GM12878 (cell line): ENCODE data around the gene PLS1. TPM values are rescaled to one million over a fixed set of nuclear protein-coding genes. Genes with fewer than 3 reads are reported as not detected.

ENCODE experiments used
- ATAC-seq: fragments of 200-7000 bp; cut with Tn5 transposase; 3 replicates; pipeline ENCODE4 v1.9.1; 2020; ENCODE audit warnings: mild to moderate bottlenecking, moderate library complexity
- BruUV-seq: library from RNA; stranded (reverse); fragments of 400-500 nt; replicated peaks from 2 replicates; lab custom pipeline; 2021; lab: Mats Ljungman, UMichigan
- CTCF ChIA-PET: fragments of 300-600 bp; sonication (Branson Sonifier 250); formaldehyde crosslinking; extraction: SDS; loops from one replicate; lab custom pipeline; 2021; ENCODE audit warnings: inconsistent platforms; lab: Yijun Ruan, JAX
- POLR2A ChIA-PET: fragments of 350-600 bp; formaldehyde crosslinking; extraction: SDS; loops from one replicate; lab custom pipeline; 2021; ENCODE audit warnings: inconsistent platforms; lab: Charles Lee
- RAD21 ChIA-PET: fragments of 300-600 bp; sonication (Branson Sonifier 250); formaldehyde crosslinking; loops from one replicate; lab custom pipeline; 2023; ENCODE audit warnings: antibody characterized with exemption; ENCODE audit not compliant: unreplicated experiment; lab: Charles Lee
- SMC1A ChIA-PET: fragments of 300-600 bp; sonication (Branson Sonifier 250); formaldehyde crosslinking; loops from one replicate; lab custom pipeline; 2023; ENCODE audit not compliant: unreplicated experiment, uncharacterized antibody; lab: Charles Lee
- DNase-seq: peaks from one replicate; pipeline ENCODE4 v3.0.0-alpha.2; 2011; ENCODE audit warnings: low read depth, low spot score
- FAIRE-seq: peaks from 3 replicates; lab custom pipeline; 2011; peaks lifted over from hg19 to GRCh38; lab: Jason Lieb, UNC
- H2AFZ ChIP-seq: 2 replicates; pipeline ENCODE4 v1.6.0; 2011; ENCODE audit warnings: low read depth, low read length, control low read depth; ENCODE audit not compliant: control insufficient read depth
- H3K27ac ChIP-seq: 2 replicates; pipeline ENCODE4 v1.5.1; 2011; ENCODE audit warnings: control low read depth; ENCODE audit not compliant: control insufficient read depth, insufficient read depth
- H3K27me3 ChIP-seq, 2 experiments: replicated peaks in 1 of 2; 2 replicates each; pipeline versions ENCODE4 v1.6.0 to v1.6.1; 2011; ENCODE audit warnings: low read length in 1 of 2; ENCODE audit not compliant: control insufficient read depth in 2 of 2, insufficient read depth in 2 of 2
- H3K36me3 ChIP-seq, 2 experiments: 2 replicates each; pipeline ENCODE4 v1.5.1; 2011; ENCODE audit warnings: low read length in 1 of 2; ENCODE audit not compliant: control insufficient read depth in 2 of 2, insufficient read depth in 2 of 2
- H3K4me1 ChIP-seq: 2 replicates; pipeline ENCODE4 v1.6.1; 2011; ENCODE audit warnings: mild to moderate bottlenecking, low read length, moderate library complexity, mixed read lengths; ENCODE audit not compliant: control insufficient read depth, insufficient read depth
- H3K4me2 ChIP-seq: 2 replicates; pipeline ENCODE4 v1.6.0; 2011; ENCODE audit warnings: control low read depth; ENCODE audit not compliant: control insufficient read depth, insufficient read depth
- H3K4me3 ChIP-seq: fragments of 200-600 bp; sonication (generic); 2 replicates; pipeline ENCODE4 v1.5.1; 2016
- H3K79me2 ChIP-seq: 2 replicates; pipeline ENCODE4 v1.6.0; 2011; ENCODE audit warnings: low read length; ENCODE audit not compliant: control insufficient read depth, insufficient read depth
- H3K9ac ChIP-seq: 2 replicates; pipeline ENCODE4 v1.8.0; 2011; ENCODE audit warnings: low read length, control low read depth, mixed read lengths; ENCODE audit not compliant: control insufficient read depth, insufficient read depth
- H3K9me3 ChIP-seq: replicated peaks from 3 replicates; pipeline ENCODE4 v1.5.1; 2011; ENCODE audit warnings: mild to moderate bottlenecking, low read length; ENCODE audit not compliant: control insufficient read depth, insufficient read depth
- H4K20me1 ChIP-seq: 2 replicates; pipeline ENCODE4 v1.6.0; 2011; ENCODE audit not compliant: control insufficient read depth, insufficient read depth
- CHD4 ChIP-seq: fragments of 200-600 bp; sonication (generic); IDR thresholded peaks from 2 replicates; pipeline ENCODE4 v1.6.1; 2016; ENCODE audit warnings: mild to moderate bottlenecking
- DPF2 ChIP-seq: fragments of 450-650 bp; IDR thresholded peaks from 2 replicates; pipeline ENCODE4 v1.6.1; 2017; ENCODE audit warnings: mild to moderate bottlenecking
- ESRRA ChIP-seq: IDR thresholded peaks from 2 replicates; pipeline ENCODE4 v1.6.1; 2012; ENCODE audit warnings: mild to moderate bottlenecking, low read length, improper control_type of control experiment
- HDGF ChIP-seq: fragments of 450-650 bp; IDR thresholded peaks from 2 replicates; pipeline ENCODE4 v1.6.1; 2016; ENCODE audit warnings: antibody characterized with exemption
- LARP7 ChIP-seq: fragments of 450-650 bp; IDR thresholded peaks from 2 replicates; pipeline ENCODE4 v1.6.1; 2017; ENCODE audit warnings: mild to moderate bottlenecking
- MTA3 ChIP-seq: IDR thresholded peaks from 2 replicates; pipeline ENCODE4 v1.6.1; 2012; ENCODE audit warnings: low read length, inconsistent platforms, borderline replicate concordance
- MYB ChIP-seq: fragments of 150-350 bp; IDR thresholded peaks from 2 replicates; pipeline ENCODE4 v1.6.1; 2014; ENCODE audit warnings: mild to moderate bottlenecking, low read depth, low read length, borderline replicate concordance
- PBX3 ChIP-seq: IDR thresholded peaks from 2 replicates; pipeline ENCODE4 v1.6.1; 2011; ENCODE audit warnings: mild to moderate bottlenecking, low read depth, low read length, moderate library complexity; ENCODE audit not compliant: insufficient replicate concordance
- PML ChIP-seq: IDR thresholded peaks from 2 replicates; pipeline ENCODE4 v1.6.1; 2012; ENCODE audit warnings: low read length, inconsistent platforms
- RFX5 ChIP-seq: IDR thresholded peaks from 2 replicates; pipeline ENCODE4 v1.6.1; 2011; ENCODE audit warnings: low read depth, low read length, improper control_type of control experiment
- TCF7 ChIP-seq: IDR thresholded peaks from 2 replicates; pipeline ENCODE4 v1.6.1; 2014; ENCODE audit warnings: antibody characterized with exemption, borderline replicate concordance
- USF1 ChIP-seq: IDR thresholded peaks from 2 replicates; pipeline ENCODE4 v1.6.1; 2011; ENCODE audit warnings: borderline replicate concordance, low read depth, mild to moderate bottlenecking, moderate library complexity, mixed read lengths, low read length; ENCODE audit not compliant: insufficient read depth; ENCODE audit errors: extremely low read length
- ZNF24 ChIP-seq: fragments of 450-650 bp; IDR thresholded peaks from 2 replicates; pipeline ENCODE4 v1.6.1; 2017; ENCODE audit warnings: antibody characterized with exemption, mild to moderate bottlenecking
- WGBS: methylation state at CpG from one replicate; pipeline ENCODE4 v1.1.6; 2016; ENCODE audit warnings: low lambda C conversion rate; ENCODE audit not compliant: insufficient replicate concordance, insufficient coverage; ENCODE audit errors: missing lambda C conversion rate; 5-methylcytosine and 5-hydroxymethylcytosine counted together
- in situ Hi-C: fragments of 300-500 bp; cut with MboI; formaldehyde crosslinking; loops from 9 replicates; pipeline ENCODE4 v1.14.3; 2018; ENCODE audit warnings: mixed read lengths
- intact Hi-C: fragments of 100-400 bp; cut with micrococcal nuclease; formaldehyde crosslinking; loops from one replicate; pipeline ENCODE4 v1.14.2; 2022; ENCODE audit not compliant: unreplicated experiment
- polyA plus RNA-seq, 11 experiments: library from polyadenylated mRNA; depleted of rRNA in 4 of 11; unstranded in 6 of 11; stranded (reverse) in 5 of 11; fragments of >200 nt; fragmentation: Nextera tagmentation in 4 of 11; fragmentation: Illumina TruSeq in 1 of 11; extraction: Ambion mirVana in 4 of 11; extraction: Trizol in 1 of 11; gene quantifications; 1 replicate in 1 of 11; 2 replicates in 10 of 11; pipeline versions ENCODE4 v1.2.1 to v1.2.3, GENCODE V29; 2011 to 2016; ENCODE audit warnings: inconsistent platforms in 2 of 11, missing spikeins in 2 of 11, low read depth in 1 of 11
- total RNA-seq, 4 experiments: library from RNA; depleted of rRNA in 3 of 4; stranded (reverse); fragments of >200 nt in 3 of 4; fragmentation: Illumina TruSeq in 1 of 4; extraction: Trizol in 1 of 4; gene quantifications; 2 replicates each; pipeline versions ENCODE4 v1.2.1 to v1.2.3, GENCODE V29; 2013 to 2021
- TF ChIP-seq, protein P1 (sequence below): fragments of 450-650 bp; formaldehyde crosslinking; IDR thresholded peaks from 2 replicates; pipeline ENCODE4 v1.5.0; 2022; ENCODE audit warnings: mild to moderate bottlenecking, missing genetic modification characterization

The PLS1 gene
- total and polyA plus RNA-seq, 10 of the 15 experiments (the other 5 are each of a cell fraction or from before 2014, with no cell fraction given): 0.59 to 11.7 (median 1.7) TPM

DNA sequence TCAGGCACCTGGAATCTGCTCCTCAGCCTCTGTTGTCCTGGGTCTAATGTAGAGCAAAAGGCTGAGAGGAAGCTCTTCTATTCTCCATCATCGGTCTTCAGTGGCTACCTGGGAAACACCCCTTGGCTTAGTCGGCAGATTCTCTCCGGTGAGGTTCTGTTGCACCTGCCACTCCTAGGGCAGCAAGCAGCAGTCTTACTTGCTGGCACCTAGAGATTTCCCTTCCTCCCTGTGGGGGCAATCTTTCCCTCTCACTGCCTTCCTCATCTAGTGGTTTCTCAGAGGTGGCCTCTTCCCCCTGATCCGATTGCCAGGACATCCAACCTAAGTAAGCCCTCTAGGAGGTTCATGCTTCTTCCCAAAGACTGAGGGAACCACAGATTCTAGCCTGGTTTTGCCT lies 60.8 kb downstream of the PLS1 start:
- ChIA-PET RAD21 (no interaction called here), POLR2A (no interaction called here), SMC1A (no interaction called here), CTCF (no interaction called here)
- H3K4me3 ChIP-seq: no peak overlapping the region
- 73% methylated on average over 4 of the region's 4 CpGs for WGBS
- H3K79me2 ChIP-seq: no peaks in the 10 kb centered on the region
- no peaks in the 10 kb centered on the region for H3K36me3 ChIP-seq
- FAIRE-seq (no peak), DNase-seq (no peak), ATAC-seq (no peak)
- H3K27ac ChIP-seq: no peak overlapping the region
- H3K4me1 ChIP-seq: no peaks in the 10 kb centered on the region
- no peak overlapping the region for H2AFZ ChIP-seq
- no peaks in the 10 kb centered on the region for H3K9me3 ChIP-seq
- no peak overlapping the region for H3K4me2 ChIP-seq
- in situ Hi-C loops: no loop called here
- intact Hi-C loops: no loop called here
- no peaks in the 10 kb centered on the region for H4K20me1 ChIP-seq
- H3K27me3 ChIP-seq: no peaks in the 10 kb centered on the region
- H3K9ac ChIP-seq: no peak overlapping the region
- no TSS peak for BruUV-seq
- no peak for TF ChIP-seq ZNF24
- no peak for TF ChIP-seq RFX5
- no peak for TF ChIP-seq DPF2

DNA sequence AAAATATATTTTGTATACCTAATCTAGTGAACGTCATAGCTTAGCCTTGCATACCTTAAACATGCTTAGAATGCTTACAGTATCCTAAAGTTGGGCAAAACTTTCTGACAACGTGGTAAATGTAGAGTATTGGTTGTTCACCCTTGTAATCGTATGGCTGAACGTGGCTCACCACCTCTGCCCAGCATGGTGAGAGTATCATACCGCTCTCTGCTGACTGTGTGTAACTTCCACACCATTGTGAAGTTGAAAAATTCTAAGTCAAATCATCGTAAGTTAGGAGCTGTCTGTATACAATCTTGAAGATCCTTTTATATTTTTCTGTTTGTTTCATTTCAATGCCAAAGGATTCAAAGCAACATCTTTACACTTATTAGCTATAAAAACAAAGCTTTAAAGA lies 64.2 kb downstream of the PLS1 start:
- no peak overlapping the region for H3K27ac ChIP-seq
- ChIA-PET POLR2A (no interaction called here), SMC1A (interaction anchor here (1.0 to 1.9 kb wide), 2 partner anchors 9 to 21 kb away, joined by 3 read pairs; no protein-coding TSS in a partner anchor), CTCF (interaction anchor here (0.9 kb wide), 1 partner anchor 32 kb away, joined by 4 read pairs; no protein-coding TSS in a partner anchor), RAD21 (interaction anchor here (0.9 kb wide), 1 partner anchor 73 kb away, joined by 4 read pairs; no protein-coding TSS in a partner anchor)
- H3K36me3 ChIP-seq: no peaks in the 10 kb centered on the region
- H2AFZ ChIP-seq: no peak overlapping the region
- 32% methylated on average over 6 of the region's 6 CpGs for WGBS
- FAIRE-seq: no peak
- BruUV-seq: no TSS peak
- H3K9ac ChIP-seq: no peak overlapping the region
- no peak overlapping the region for H3K4me2 ChIP-seq
- intact Hi-C loops: no loop called here
- no peaks in the 10 kb centered on the region for H3K27me3 ChIP-seq
- ATAC-seq: no peak; the same call in 2 of the 3 replicates
- no peak for DNase-seq
- no peak overlapping the region for H3K4me3 ChIP-seq
- H3K4me1 ChIP-seq: no peaks in the 10 kb centered on the region
- in situ Hi-C loops: no loop called here
- no peaks in the 10 kb centered on the region for H3K9me3 ChIP-seq
- no peaks in the 10 kb centered on the region for H4K20me1 ChIP-seq
- H3K79me2 ChIP-seq: no peaks in the 10 kb centered on the region
- TF ChIP-seq HDGF (no peak), PBX3 (no peak), USF1 (no peak), TCF7 (no peak), MYB (no peak), LARP7 (no peak), CHD4 (no peak), MTA3 (no peak), ESRRA (no peak), PML (no peak)
- TF ChIP-seq, protein P1, sequence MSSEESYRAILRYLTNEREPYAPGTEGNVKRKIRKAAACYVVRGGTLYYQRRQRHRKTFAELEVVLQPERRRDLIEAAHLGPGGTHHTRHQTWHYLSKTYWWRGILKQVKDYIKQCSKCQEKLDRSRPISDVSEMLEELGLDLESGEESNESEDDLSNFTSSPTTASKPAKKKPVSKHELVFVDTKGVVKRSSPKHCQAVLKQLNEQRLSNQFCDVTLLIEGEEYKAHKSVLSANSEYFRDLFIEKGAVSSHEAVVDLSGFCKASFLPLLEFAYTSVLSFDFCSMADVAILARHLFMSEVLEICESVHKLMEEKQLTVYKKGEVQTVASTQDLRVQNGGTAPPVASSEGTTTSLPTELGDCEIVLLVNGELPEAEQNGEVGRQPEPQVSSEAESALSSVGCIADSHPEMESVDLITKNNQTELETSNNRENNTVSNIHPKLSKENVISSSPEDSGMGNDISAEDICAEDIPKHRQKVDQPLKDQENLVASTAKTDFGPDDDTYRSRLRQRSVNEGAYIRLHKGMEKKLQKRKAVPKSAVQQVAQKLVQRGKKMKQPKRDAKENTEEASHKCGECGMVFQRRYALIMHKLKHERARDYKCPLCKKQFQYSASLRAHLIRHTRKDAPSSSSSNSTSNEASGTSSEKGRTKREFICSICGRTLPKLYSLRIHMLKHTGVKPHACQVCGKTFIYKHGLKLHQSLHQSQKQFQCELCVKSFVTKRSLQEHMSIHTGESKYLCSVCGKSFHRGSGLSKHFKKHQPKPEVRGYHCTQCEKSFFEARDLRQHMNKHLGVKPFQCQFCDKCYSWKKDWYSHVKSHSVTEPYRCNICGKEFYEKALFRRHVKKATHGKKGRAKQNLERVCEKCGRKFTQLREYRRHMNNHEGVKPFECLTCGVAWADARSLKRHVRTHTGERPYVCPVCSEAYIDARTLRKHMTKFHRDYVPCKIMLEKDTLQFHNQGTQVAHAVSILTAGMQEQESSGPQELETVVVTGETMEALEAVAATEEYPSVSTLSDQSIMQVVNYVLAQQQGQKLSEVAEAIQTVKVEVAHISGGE (CRISPR knock-in tag): no peak
